HEK293 (cell line): ENCODE data around the gene RBM17.
A peak's percentile ranks its signal among the peaks of the same experiment; 100 is the strongest.

ENCODE experiments used
- EGR2 ChIP-seq: fragments of 450-650 bp; formaldehyde crosslinking; IDR thresholded peaks from 2 replicates; pipeline ENCODE4 v1.5.1; 2016; ENCODE audit warnings: low read depth, missing biosample characterization, missing genetic modification characterization
- GLI2 ChIP-seq: fragments of 450-650 bp; formaldehyde crosslinking; IDR thresholded peaks from 2 replicates; pipeline ENCODE4; 2017; ENCODE audit warnings: missing biosample characterization, missing genetic modification characterization, low read depth, borderline replicate concordance
- OSR2 ChIP-seq: fragments of 450-650 bp; formaldehyde crosslinking; IDR thresholded peaks from 2 replicates; pipeline ENCODE4 v1.5.1; 2016; ENCODE audit warnings: missing biosample characterization, missing genetic modification characterization
- RBAK ChIP-seq: fragments of 450-650 bp; formaldehyde crosslinking; IDR thresholded peaks from 2 replicates; pipeline ENCODE4 v1.5.1; 2016; ENCODE audit warnings: missing biosample characterization, missing genetic modification characterization
- SALL2 ChIP-seq: fragments of 450-650 bp; formaldehyde crosslinking; IDR thresholded peaks from 2 replicates; pipeline ENCODE4 v1.5.0; 2017; ENCODE audit warnings: missing biosample characterization, mild to moderate bottlenecking, missing genetic modification characterization, borderline replicate concordance
- YY2 ChIP-seq: fragments of 450-650 bp; formaldehyde crosslinking; IDR thresholded peaks from 2 replicates; pipeline ENCODE4 v1.5.1; 2016; ENCODE audit warnings: missing biosample characterization, missing genetic modification characterization
- ZBTB8A ChIP-seq: fragments of 450-650 bp; formaldehyde crosslinking; IDR thresholded peaks from 2 replicates; pipeline ENCODE4 v1.5.1; 2016; ENCODE audit warnings: missing biosample characterization, missing genetic modification characterization
- ZNF146 ChIP-seq: fragments of 450-650 bp; formaldehyde crosslinking; IDR thresholded peaks from 2 replicates; pipeline ENCODE4 v1.5.1; 2016; ENCODE audit warnings: missing biosample characterization, missing genetic modification characterization
- ZNF175 ChIP-seq: fragments of 450-650 bp; formaldehyde crosslinking; IDR thresholded peaks from 2 replicates; pipeline ENCODE4 v1.5.1; 2016; ENCODE audit warnings: missing biosample characterization, missing genetic modification characterization
- ZNF2 ChIP-seq: fragments of 450-650 bp; formaldehyde crosslinking; IDR thresholded peaks from 2 replicates; pipeline ENCODE4 v1.5.1; 2016; ENCODE audit warnings: missing biosample characterization, missing genetic modification characterization
- ZNF221 ChIP-seq: fragments of 450-650 bp; formaldehyde crosslinking; IDR thresholded peaks from 2 replicates; pipeline ENCODE4 v1.5.1; 2017; ENCODE audit warnings: missing biosample characterization, missing genetic modification characterization, borderline replicate concordance
- ZNF24 ChIP-seq: fragments of 450-650 bp; formaldehyde crosslinking; IDR thresholded peaks from 2 replicates; pipeline ENCODE4 v1.5.1; 2016; ENCODE audit warnings: missing biosample characterization, missing genetic modification characterization
- ZNF248 ChIP-seq: fragments of 450-650 bp; formaldehyde crosslinking; IDR thresholded peaks from 2 replicates; pipeline ENCODE4 v1.5.1; 2017; ENCODE audit warnings: missing biosample characterization, missing genetic modification characterization
- ZNF311 ChIP-seq: fragments of 450-650 bp; formaldehyde crosslinking; IDR thresholded peaks from 2 replicates; pipeline ENCODE4 v1.5.1; 2017; ENCODE audit warnings: missing biosample characterization, missing genetic modification characterization, borderline replicate concordance
- ZNF354C ChIP-seq: fragments of 450-650 bp; formaldehyde crosslinking; IDR thresholded peaks from 2 replicates; pipeline ENCODE4 v1.5.1; 2016; ENCODE audit warnings: missing biosample characterization, missing genetic modification characterization, low read depth, borderline replicate concordance
- ZNF423 ChIP-seq: fragments of 450-650 bp; formaldehyde crosslinking; IDR thresholded peaks from 2 replicates; pipeline ENCODE4 v1.5.1; 2016; ENCODE audit warnings: missing biosample characterization, missing genetic modification characterization
- ZNF510 ChIP-seq: fragments of 450-650 bp; formaldehyde crosslinking; IDR thresholded peaks from 2 replicates; pipeline ENCODE4 v1.5.1; 2018; ENCODE audit warnings: mild to moderate bottlenecking, missing genetic modification characterization, missing biosample characterization; ENCODE audit not compliant: insufficient replicate concordance
- ZNF596 ChIP-seq: fragments of 450-650 bp; IDR thresholded peaks from 2 replicates; pipeline ENCODE4 v1.5.0; 2018; ENCODE audit warnings: missing biosample characterization, mild to moderate bottlenecking, missing genetic modification characterization, moderate library complexity
- ZNF626 ChIP-seq: fragments of 450-650 bp; sonication (Bioruptor Pico); formaldehyde crosslinking; IDR thresholded peaks from 2 replicates; pipeline ENCODE4 v1.5.1; 2018; ENCODE audit warnings: missing biosample characterization, missing genetic modification characterization, inconsistent platforms
- ZNF660 ChIP-seq: fragments of 450-650 bp; IDR thresholded peaks from 2 replicates; pipeline ENCODE4 v1.5.1; 2018; ENCODE audit warnings: missing biosample characterization, mild to moderate bottlenecking, missing genetic modification characterization
- ZNF785 ChIP-seq: fragments of 450-650 bp; formaldehyde crosslinking; IDR thresholded peaks from 2 replicates; pipeline ENCODE4 v1.5.1; 2016; ENCODE audit warnings: missing biosample characterization, missing genetic modification characterization
- TF ChIP-seq, protein P1 (sequence below): fragments of 450-650 bp; formaldehyde crosslinking; IDR thresholded peaks from 2 replicates; pipeline ENCODE4 v1.5.1; 2017; ENCODE audit warnings: missing biosample characterization, missing genetic modification characterization
- TF ChIP-seq, protein P2 (sequence below): fragments of 450-650 bp; formaldehyde crosslinking; IDR thresholded peaks from 2 replicates; pipeline ENCODE4 v1.5.1; 2016; ENCODE audit warnings: missing biosample characterization, missing genetic modification characterization
- TF ChIP-seq, protein P3 (sequence below): fragments of 450-650 bp; formaldehyde crosslinking; optimal IDR thresholded peaks from 2 replicates; pipeline ENCODE3; 2016; ENCODE audit warnings: missing biosample characterization, mild to moderate bottlenecking, missing genetic modification characterization
- TF ChIP-seq, protein P4 (sequence below): fragments of 450-650 bp; formaldehyde crosslinking; IDR thresholded peaks from 2 replicates; pipeline ENCODE4 v1.5.1; 2016; ENCODE audit warnings: missing biosample characterization, missing genetic modification characterization
- TF ChIP-seq, protein P5 (sequence below): fragments of 450-650 bp; formaldehyde crosslinking; IDR thresholded peaks from 2 replicates; pipeline ENCODE4 v1.5.1; 2016; ENCODE audit warnings: missing biosample characterization, missing genetic modification characterization
- TF ChIP-seq, protein P6 (sequence below): IDR thresholded peaks from 2 replicates; pipeline ENCODE4 v1.6.1; 2011; ENCODE audit warnings: mild to moderate bottlenecking, low read depth, low read length, borderline replicate concordance
- TF ChIP-seq, protein P7 (sequence below): fragments of 450-650 bp; formaldehyde crosslinking; IDR thresholded peaks from 2 replicates; pipeline ENCODE4 v1.5.1; 2016; ENCODE audit warnings: missing biosample characterization, missing genetic modification characterization

Gene RBM17

DNA sequence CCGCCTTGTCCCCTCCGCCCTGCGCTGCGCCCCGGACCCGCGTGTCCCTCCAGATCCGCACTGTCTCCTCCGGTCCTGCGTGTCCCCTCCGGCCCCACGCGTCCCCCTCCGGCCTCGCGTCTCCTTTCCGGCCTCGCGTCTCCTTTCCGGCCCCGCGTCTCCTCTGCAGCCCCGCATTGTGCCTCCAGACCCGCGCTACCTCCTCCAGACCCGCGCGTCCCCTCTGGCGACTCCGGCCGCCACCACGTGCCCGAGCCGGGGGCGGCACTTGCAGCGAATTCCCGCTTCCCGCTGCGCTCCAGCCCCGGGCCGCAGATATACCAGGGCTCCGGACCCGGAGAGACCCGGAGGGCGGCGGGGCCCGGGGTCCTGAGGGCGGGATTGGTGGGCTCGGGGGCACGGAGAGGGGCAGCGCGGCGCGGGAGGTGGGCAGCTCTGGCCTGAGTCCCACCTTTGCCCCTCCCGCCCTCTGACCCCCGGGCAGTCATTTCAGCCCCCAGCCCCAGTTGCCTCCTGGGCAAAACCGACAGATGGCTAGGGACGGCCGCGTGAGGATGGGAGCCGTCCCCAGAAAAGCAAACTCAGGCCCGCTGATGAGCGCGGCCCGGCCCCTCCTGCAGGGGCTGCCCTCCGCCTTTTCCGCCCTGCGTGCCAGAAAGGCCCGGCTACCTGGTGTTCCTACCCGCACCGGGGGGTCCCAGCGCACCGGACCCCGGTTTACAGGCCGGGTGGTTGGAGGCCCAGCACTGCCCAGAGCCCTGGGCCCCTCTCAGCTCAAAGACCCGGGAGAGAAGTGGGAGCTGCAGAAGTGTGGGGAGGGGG, 56.5 kb downstream of the RBM17 start (continued):
- TF ChIP-seq, protein P1, sequence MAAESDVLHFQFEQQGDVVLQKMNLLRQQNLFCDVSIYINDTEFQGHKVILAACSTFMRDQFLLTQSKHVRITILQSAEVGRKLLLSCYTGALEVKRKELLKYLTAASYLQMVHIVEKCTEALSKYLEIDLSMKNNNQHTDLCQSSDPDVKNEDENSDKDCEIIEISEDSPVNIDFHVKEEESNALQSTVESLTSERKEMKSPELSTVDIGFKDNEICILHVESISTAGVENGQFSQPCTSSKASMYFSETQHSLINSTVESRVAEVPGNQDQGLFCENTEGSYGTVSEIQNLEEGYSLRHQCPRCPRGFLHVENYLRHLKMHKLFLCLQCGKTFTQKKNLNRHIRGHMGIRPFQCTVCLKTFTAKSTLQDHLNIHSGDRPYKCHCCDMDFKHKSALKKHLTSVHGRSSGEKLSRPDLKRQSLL (tag by site-specific recombination): no peak
- TF ChIP-seq, protein P2, sequence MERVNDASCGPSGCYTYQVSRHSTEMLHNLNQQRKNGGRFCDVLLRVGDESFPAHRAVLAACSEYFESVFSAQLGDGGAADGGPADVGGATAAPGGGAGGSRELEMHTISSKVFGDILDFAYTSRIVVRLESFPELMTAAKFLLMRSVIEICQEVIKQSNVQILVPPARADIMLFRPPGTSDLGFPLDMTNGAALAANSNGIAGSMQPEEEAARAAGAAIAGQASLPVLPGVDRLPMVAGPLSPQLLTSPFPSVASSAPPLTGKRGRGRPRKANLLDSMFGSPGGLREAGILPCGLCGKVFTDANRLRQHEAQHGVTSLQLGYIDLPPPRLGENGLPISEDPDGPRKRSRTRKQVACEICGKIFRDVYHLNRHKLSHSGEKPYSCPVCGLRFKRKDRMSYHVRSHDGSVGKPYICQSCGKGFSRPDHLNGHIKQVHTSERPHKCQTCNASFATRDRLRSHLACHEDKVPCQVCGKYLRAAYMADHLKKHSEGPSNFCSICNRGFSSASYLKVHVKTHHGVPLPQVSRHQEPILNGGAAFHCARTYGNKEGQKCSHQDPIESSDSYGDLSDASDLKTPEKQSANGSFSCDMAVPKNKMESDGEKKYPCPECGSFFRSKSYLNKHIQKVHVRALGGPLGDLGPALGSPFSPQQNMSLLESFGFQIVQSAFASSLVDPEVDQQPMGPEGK (tag by site-specific recombination): peak; percentile 63
- TF ChIP-seq ZNF510 (tag by site-specific recombination): no peak
- TF ChIP-seq, protein P3, sequence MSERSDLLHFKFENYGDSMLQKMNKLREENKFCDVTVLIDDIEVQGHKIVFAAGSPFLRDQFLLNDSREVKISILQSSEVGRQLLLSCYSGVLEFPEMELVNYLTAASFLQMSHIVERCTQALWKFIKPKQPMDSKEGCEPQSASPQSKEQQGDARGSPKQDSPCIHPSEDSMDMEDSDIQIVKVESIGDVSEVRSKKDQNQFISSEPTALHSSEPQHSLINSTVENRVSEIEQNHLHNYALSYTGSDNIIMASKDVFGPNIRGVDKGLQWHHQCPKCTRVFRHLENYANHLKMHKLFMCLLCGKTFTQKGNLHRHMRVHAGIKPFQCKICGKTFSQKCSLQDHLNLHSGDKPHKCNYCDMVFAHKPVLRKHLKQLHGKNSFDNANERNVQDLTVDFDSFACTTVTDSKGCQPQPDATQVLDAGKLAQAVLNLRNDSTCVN (tag by site-specific recombination): peak; percentile 99
- no peak for TF ChIP-seq RBAK (tag by site-specific recombination)
- no peak for TF ChIP-seq GLI2 (tag by site-specific recombination)
- TF ChIP-seq, protein P4, sequence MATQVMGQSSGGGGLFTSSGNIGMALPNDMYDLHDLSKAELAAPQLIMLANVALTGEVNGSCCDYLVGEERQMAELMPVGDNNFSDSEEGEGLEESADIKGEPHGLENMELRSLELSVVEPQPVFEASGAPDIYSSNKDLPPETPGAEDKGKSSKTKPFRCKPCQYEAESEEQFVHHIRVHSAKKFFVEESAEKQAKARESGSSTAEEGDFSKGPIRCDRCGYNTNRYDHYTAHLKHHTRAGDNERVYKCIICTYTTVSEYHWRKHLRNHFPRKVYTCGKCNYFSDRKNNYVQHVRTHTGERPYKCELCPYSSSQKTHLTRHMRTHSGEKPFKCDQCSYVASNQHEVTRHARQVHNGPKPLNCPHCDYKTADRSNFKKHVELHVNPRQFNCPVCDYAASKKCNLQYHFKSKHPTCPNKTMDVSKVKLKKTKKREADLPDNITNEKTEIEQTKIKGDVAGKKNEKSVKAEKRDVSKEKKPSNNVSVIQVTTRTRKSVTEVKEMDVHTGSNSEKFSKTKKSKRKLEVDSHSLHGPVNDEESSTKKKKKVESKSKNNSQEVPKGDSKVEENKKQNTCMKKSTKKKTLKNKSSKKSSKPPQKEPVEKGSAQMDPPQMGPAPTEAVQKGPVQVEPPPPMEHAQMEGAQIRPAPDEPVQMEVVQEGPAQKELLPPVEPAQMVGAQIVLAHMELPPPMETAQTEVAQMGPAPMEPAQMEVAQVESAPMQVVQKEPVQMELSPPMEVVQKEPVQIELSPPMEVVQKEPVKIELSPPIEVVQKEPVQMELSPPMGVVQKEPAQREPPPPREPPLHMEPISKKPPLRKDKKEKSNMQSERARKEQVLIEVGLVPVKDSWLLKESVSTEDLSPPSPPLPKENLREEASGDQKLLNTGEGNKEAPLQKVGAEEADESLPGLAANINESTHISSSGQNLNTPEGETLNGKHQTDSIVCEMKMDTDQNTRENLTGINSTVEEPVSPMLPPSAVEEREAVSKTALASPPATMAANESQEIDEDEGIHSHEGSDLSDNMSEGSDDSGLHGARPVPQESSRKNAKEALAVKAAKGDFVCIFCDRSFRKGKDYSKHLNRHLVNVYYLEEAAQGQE (tag by site-specific recombination): no peak
- no peak for TF ChIP-seq SALL2 (tag by site-specific recombination)
- peak; percentile 23 for TF ChIP-seq ZBTB8A (tag by site-specific recombination)
- TF ChIP-seq ZNF221: no peak
- TF ChIP-seq ZNF146 (tag by site-specific recombination): no peak
- TF ChIP-seq EGR2: peak; percentile 64
- no peak for TF ChIP-seq ZNF311 (tag by site-specific recombination)
- no peak for TF ChIP-seq ZNF423
- TF ChIP-seq, protein P5, sequence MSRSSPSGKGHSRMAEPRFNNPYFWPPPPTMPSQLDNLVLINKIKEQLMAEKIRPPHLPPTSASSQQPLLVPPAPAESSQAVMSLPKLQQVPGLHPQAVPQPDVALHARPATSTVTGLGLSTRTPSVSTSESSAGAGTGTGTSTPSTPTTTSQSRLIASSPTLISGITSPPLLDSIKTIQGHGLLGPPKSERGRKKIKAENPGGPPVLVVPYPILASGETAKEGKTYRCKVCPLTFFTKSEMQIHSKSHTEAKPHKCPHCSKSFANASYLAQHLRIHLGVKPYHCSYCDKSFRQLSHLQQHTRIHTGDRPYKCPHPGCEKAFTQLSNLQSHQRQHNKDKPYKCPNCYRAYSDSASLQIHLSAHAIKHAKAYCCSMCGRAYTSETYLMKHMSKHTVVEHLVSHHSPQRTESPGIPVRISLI: no peak
- no peak; the same call in 1 of the 2 replicates for TF ChIP-seq OSR2 (tag by site-specific recombination)
- TF ChIP-seq ZNF660 (tag by site-specific recombination): 0 out of 2 replicates have a peak, but pooled peaks have one; percentile 18
- no peak for TF ChIP-seq ZNF248 (tag by site-specific recombination)
- 0 out of 2 replicates have a peak, but pooled peaks have one; percentile 21 for TF ChIP-seq ZNF785 (tag by site-specific recombination)
- no peak for TF ChIP-seq ZNF626 (tag by site-specific recombination)
- no peak for TF ChIP-seq ZNF24 (tag by site-specific recombination)
- no peak for TF ChIP-seq ZNF175 (tag by site-specific recombination)
- TF ChIP-seq, protein P6, sequence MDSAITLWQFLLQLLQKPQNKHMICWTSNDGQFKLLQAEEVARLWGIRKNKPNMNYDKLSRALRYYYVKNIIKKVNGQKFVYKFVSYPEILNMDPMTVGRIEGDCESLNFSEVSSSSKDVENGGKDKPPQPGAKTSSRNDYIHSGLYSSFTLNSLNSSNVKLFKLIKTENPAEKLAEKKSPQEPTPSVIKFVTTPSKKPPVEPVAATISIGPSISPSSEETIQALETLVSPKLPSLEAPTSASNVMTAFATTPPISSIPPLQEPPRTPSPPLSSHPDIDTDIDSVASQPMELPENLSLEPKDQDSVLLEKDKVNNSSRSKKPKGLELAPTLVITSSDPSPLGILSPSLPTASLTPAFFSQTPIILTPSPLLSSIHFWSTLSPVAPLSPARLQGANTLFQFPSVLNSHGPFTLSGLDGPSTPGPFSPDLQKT: no peak
- no peak for TF ChIP-seq ZNF596 (tag by site-specific recombination)
- TF ChIP-seq ZNF354C: no peak
- TF ChIP-seq, protein P7, sequence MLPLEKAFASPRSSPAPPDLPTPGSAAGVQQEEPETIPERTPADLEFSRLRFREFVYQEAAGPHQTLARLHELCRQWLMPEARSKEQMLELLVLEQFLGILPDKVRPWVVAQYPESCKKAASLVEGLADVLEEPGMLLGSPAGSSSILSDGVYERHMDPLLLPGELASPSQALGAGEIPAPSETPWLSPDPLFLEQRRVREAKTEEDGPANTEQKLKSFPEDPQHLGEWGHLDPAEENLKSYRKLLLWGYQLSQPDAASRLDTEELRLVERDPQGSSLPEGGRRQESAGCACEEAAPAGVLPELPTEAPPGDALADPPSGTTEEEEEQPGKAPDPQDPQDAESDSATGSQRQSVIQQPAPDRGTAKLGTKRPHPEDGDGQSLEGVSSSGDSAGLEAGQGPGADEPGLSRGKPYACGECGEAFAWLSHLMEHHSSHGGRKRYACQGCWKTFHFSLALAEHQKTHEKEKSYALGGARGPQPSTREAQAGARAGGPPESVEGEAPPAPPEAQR (tag by site-specific recombination): no peak
- no peak for TF ChIP-seq ZNF2
- TF ChIP-seq YY2 (tag by site-specific recombination): no peak
